ENCODE results near the gene FGF13.

DNA sequence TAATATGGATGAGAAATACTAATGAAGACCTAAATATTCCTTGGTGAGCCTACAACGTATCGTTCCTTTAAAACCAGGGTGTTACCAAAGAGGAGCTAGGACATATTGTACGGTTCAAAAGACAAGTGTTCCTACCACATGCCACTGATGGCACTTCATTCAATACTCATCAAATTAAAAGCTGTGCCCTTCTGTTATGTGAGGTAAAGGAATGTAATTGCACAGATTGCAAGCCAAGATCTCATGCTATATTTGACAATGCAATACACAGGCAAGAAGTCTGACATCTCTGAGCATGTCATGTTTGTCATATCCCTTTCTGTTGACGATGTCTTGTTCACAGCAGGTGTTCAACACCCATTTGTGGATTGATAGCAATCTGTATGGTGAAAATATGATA lies 6.9 kb downstream of the FGF13 start:
- TF ChIP-seq EP300 (IDR thresholded peaks at IDR 0.05) (no peak), POLR2A (IDR thresholded peaks at IDR 0.05) (no peak), POLR2AphosphoS5 (IDR thresholded peaks at IDR 0.05) (no peak)
- TF ChIP-seq, protein P1, sequence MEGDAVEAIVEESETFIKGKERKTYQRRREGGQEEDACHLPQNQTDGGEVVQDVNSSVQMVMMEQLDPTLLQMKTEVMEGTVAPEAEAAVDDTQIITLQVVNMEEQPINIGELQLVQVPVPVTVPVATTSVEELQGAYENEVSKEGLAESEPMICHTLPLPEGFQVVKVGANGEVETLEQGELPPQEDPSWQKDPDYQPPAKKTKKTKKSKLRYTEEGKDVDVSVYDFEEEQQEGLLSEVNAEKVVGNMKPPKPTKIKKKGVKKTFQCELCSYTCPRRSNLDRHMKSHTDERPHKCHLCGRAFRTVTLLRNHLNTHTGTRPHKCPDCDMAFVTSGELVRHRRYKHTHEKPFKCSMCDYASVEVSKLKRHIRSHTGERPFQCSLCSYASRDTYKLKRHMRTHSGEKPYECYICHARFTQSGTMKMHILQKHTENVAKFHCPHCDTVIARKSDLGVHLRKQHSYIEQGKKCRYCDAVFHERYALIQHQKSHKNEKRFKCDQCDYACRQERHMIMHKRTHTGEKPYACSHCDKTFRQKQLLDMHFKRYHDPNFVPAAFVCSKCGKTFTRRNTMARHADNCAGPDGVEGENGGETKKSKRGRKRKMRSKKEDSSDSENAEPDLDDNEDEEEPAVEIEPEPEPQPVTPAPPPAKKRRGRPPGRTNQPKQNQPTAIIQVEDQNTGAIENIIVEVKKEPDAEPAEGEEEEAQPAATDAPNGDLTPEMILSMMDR (IDR thresholded peaks at IDR 0.05) = no peak

Measured in stomach (tissue), 4 donors.